NCI-H146 treated with DMSO at 0.1 percent for 48 hours (cell line): ENCODE results near the gene CD177.
"Not testable (repeated sequence)": the region's sequence is repeated elsewhere in the genome, so short reads cannot be mapped to it uniquely, and the experiment has no call there.

Experiments used
- DNase-seq: peaks from one replicate; lab custom pipeline; 2025; ENCODE audit not compliant: unreplicated experiment; lab: John Stamatoyannopoulos, UW

The CD177 gene

GRCh38 chr19:43353606-43354304 is at the start of gene CD177:
Gene CD177, plus strand, starts transcription at chr19:43353686. Its CDS starts 29 bp downstream, at chr19:43353715.
- peak; percentile 54 for DNase-seq

- DNase-seq: no peak
These were observed 47.8 kb upstream of the CD177 start for GRCh38 chr19:43305642-43306041.

GRCh38 chr19:43306097-43306496 is 47.4 kb upstream of the CD177 start:
- DNase-seq: no peak

- DNase-seq: no peak
These were observed 45.2 kb upstream of the CD177 start for GRCh38 chr19:43308244-43308815.

- no peak for DNase-seq
These were observed 44.0 kb upstream of the CD177 start for GRCh38 chr19:43309466-43309865.

GRCh38 chr19:43310221-43310620 is 43.3 kb upstream of the CD177 start:
- DNase-seq: no peak

GRCh38 chr19:43311256-43311655 is 42.2 kb upstream of the CD177 start:
- DNase-seq: no peak

- DNase-seq: no peak
These were observed 41.8 kb upstream of the CD177 start for GRCh38 chr19:43311706-43312105.

- DNase-seq: no peak
These were observed 39.6 kb upstream of the CD177 start for GRCh38 chr19:43313711-43314495.

- DNase-seq: no peak
These were observed 37.6 kb upstream of the CD177 start for GRCh38 chr19:43315851-43316250.

GRCh38 chr19:43316591-43317319 is 36.7 kb upstream of the CD177 start:
- peak; percentile 50 for DNase-seq

- DNase-seq: no peak
These were observed 35.3 kb upstream of the CD177 start for GRCh38 chr19:43318203-43318602.

GRCh38 chr19:43318796-43319314 is 34.6 kb upstream of the CD177 start:
- DNase-seq: no peak

- no peak for DNase-seq
These were observed 32.9 kb upstream of the CD177 start for GRCh38 chr19:43320546-43320945.

GRCh38 chr19:43326761-43327160 is 26.7 kb upstream of the CD177 start:
- not testable (repeated sequence) for DNase-seq

- not testable (repeated sequence) for DNase-seq
These were observed 24.9 kb upstream of the CD177 start for GRCh38 chr19:43328561-43328960.

GRCh38 chr19:43329049-43329448 is 24.4 kb upstream of the CD177 start:
- DNase-seq: not testable (repeated sequence)

- no peak for DNase-seq
These were observed 23.5 kb upstream of the CD177 start for GRCh38 chr19:43329989-43330388.

GRCh38 chr19:43330726-43331434 is 22.6 kb upstream of the CD177 start:
- no peak for DNase-seq

- no peak for DNase-seq
These were observed 22.0 kb upstream of the CD177 start for GRCh38 chr19:43331435-43332010.
